Measurements from ENCODE around the gene NTHL1. TPM values are rescaled to one million over a fixed set of nuclear protein-coding genes. Genes with fewer than 3 reads are reported as not detected.

NTHL1 gene
- total and polyA plus RNA-seq, 10 of the 15 experiments (the other 5 are each of a cell fraction or from before 2014, with no cell fraction given) = 0.85 to 54.7 (median 39.0) TPM

- intact Hi-C loops (cut with micrococcal nuclease; ENCODE audit: unreplicated experiment) (no loop called here), in situ Hi-C loops (cut with MboI) (no loop called here)
- WGBS (ENCODE audit: insufficient coverage, insufficient replicate concordance, low lambda C conversion rate, missing lambda C conversion rate) = 83% methylated on average over 13 of the region's 13 CpGs
- H3K4me1 ChIP-seq (ENCODE audit: control insufficient read depth, insufficient read depth, low read length) = no peaks in the 10 kb centered on the region
- no peak for DNase-seq (ENCODE audit: low read depth, low spot score)
- H3K4me2 ChIP-seq (ENCODE audit: control insufficient read depth, insufficient read depth) = no peak overlapping the region
- no TSS peak for BruUV-seq (replicated peaks)
- no peak overlapping the region for H3K4me3 ChIP-seq
- no peaks in the 10 kb centered on the region for H3K79me2 ChIP-seq (ENCODE audit: control insufficient read depth, insufficient read depth, low read length)
- no peaks in the 10 kb centered on the region for H3K9me3 ChIP-seq (replicated peaks; ENCODE audit: control insufficient read depth, insufficient read depth, low read length)
- SMC1A ChIA-PET (ENCODE audit: uncharacterized antibody, unreplicated experiment) = no interaction called here
- RAD21 ChIA-PET (ENCODE audit: unreplicated experiment) = no interaction called here
- no peak overlapping the region for H2AFZ ChIP-seq (ENCODE audit: control insufficient read depth, low read depth, low read length)
- no peak for ATAC-seq
- peaks cover 3 to 4% of the 10 kb centered on the region in 2 experiments; a peak in 3 of 4 replicates for H3K36me3 ChIP-seq (ENCODE audit: control insufficient read depth in 2 of 2, insufficient read depth in 2 of 2, low read length in 1 of 2)
- no peak for FAIRE-seq
- CTCF ChIA-PET = interaction anchor here (3.1 kb wide), 1 partner anchor 47 kb away, joined by 9 read pairs; no protein-coding TSS in a partner anchor
- TF ChIP-seq POLR2A (IDR thresholded peaks at IDR 0.05; ENCODE audit: low read depth, low read length) (0 out of 2 replicates have a peak, but pooled peaks have one; percentile 41), BMI1 (IDR thresholded peaks at IDR 0.05; ENCODE audit: borderline replicate concordance) (no peak)
- no peaks in the 10 kb centered on the region for H3K27me3 ChIP-seq (replicated peaks in 1 of 2; ENCODE audit: control insufficient read depth in 2 of 2, insufficient read depth in 2 of 2, low read length in 1 of 2)
- no peak overlapping the region for H3K27ac ChIP-seq (ENCODE audit: control insufficient read depth, insufficient read depth)
- no peaks in the 10 kb centered on the region for H4K20me1 ChIP-seq (ENCODE audit: control insufficient read depth, insufficient read depth)
- POLR2A ChIA-PET = no interaction called here
- no peak overlapping the region for H3K9ac ChIP-seq (ENCODE audit: control insufficient read depth, insufficient read depth, low read length)
Observed at GRCh38 chr16:2092866-2093265, 45.2 kb upstream of the NTHL1 start.

GRCh38 chr16:2092256-2092620, 44.6 kb upstream of the NTHL1 start:
- RAD21 ChIA-PET (ENCODE audit: unreplicated experiment) = interaction anchor here (0.5 kb wide), 1 partner anchor 71 kb away, joined by 3 read pairs; no protein-coding TSS in a partner anchor
- CTCF ChIA-PET = interaction anchor here (3.1 kb wide), 1 partner anchor 48 kb away, joined by 9 read pairs; no protein-coding TSS in a partner anchor
- POLR2A ChIA-PET = no interaction called here
- Histone ChIP-seq H3K9ac (ENCODE audit: control insufficient read depth, insufficient read depth, low read length) (no peak overlapping the region), H3K79me2 (ENCODE audit: control insufficient read depth, insufficient read depth, low read length) (no peaks in the 10 kb centered on the region), H3K9me3 (replicated peaks; ENCODE audit: control insufficient read depth, insufficient read depth, low read length) (no peaks in the 10 kb centered on the region), H3K4me3 (no peak overlapping the region), H4K20me1 (ENCODE audit: control insufficient read depth, insufficient read depth) (no peaks in the 10 kb centered on the region), H3K27me3 (replicated peaks in 1 of 2; ENCODE audit: control insufficient read depth in 2 of 2, insufficient read depth in 2 of 2, low read length in 1 of 2) (no peaks in the 10 kb centered on the region), H3K36me3 (ENCODE audit: control insufficient read depth in 2 of 2, insufficient read depth in 2 of 2, low read length in 1 of 2) (peaks cover 3 to 4% of the 10 kb centered on the region in 2 experiments; a peak in 3 of 4 replicates), H3K27ac (ENCODE audit: control insufficient read depth, insufficient read depth) (no peak overlapping the region), H3K4me1 (ENCODE audit: control insufficient read depth, insufficient read depth, low read length) (no peaks in the 10 kb centered on the region), H2AFZ (ENCODE audit: control insufficient read depth, low read depth, low read length) (no peak overlapping the region), H3K4me2 (ENCODE audit: control insufficient read depth, insufficient read depth) (no peak overlapping the region)
- BruUV-seq (replicated peaks) = no TSS peak
- no peak for DNase-seq (ENCODE audit: low read depth, low spot score)
- 84% methylated on average over 16 of the region's 16 CpGs for WGBS (ENCODE audit: insufficient coverage, insufficient replicate concordance, low lambda C conversion rate, missing lambda C conversion rate)
- no peak for ATAC-seq
- SMC1A ChIA-PET (ENCODE audit: uncharacterized antibody, unreplicated experiment) = no interaction called here
- in situ Hi-C loops (cut with MboI) (no loop called here), intact Hi-C loops (cut with micrococcal nuclease; ENCODE audit: unreplicated experiment) (no loop called here)
- FAIRE-seq = no peak
- TF ChIP-seq NRF1 (conservative IDR thresholded peaks at IDR 0.05; ENCODE audit: low read depth, low read length) = no peak
- no peak for TF ChIP-seq E2F8 (IDR thresholded peaks at IDR 0.05; ENCODE audit: low read depth, partially characterized antibody)
- TF ChIP-seq TBL1XR1 (IDR thresholded peaks at IDR 0.05; ENCODE audit: low read depth, low read length) = no peak
- no peak for TF ChIP-seq SP1 (IDR thresholded peaks at IDR 0.05; ENCODE audit: low read depth, low read length)
- TF ChIP-seq ETV6 (conservative IDR thresholded peaks at IDR 0.05 in 1 of 2, IDR thresholded peaks at IDR 0.05 in 1 of 2; ENCODE audit: borderline replicate concordance in 1 of 2, low read depth in 1 of 2) = no peak
- TF ChIP-seq HDAC2 (IDR thresholded peaks at IDR 0.05) = no peak
- no peak for TF ChIP-seq FOS (IDR thresholded peaks at IDR 0.05; ENCODE audit: borderline replicate concordance, extremely low read depth, insufficient read length)
- no peak for TF ChIP-seq RAD51 (IDR thresholded peaks at IDR 0.05)
- no peak for TF ChIP-seq MTA2 (IDR thresholded peaks at IDR 0.05; ENCODE audit: low read depth)
- no peak for TF ChIP-seq POLR2AphosphoS5 (IDR thresholded peaks at IDR 0.05; ENCODE audit: low read length)
- no peak for TF ChIP-seq NFXL1 (IDR thresholded peaks at IDR 0.05; ENCODE audit: borderline replicate concordance)
- TF ChIP-seq CREM (IDR thresholded peaks at IDR 0.05; ENCODE audit: low read depth) = no peak
- no peak for TF ChIP-seq RCOR1 (conservative IDR thresholded peaks at IDR 0.05; ENCODE audit: low read depth, low read length)
- no peak for TF ChIP-seq NFYB (IDR thresholded peaks at IDR 0.05; ENCODE audit: insufficient read depth, low read depth, low read length)
- TF ChIP-seq YBX1 (IDR thresholded peaks at IDR 0.05) = no peak
- TF ChIP-seq ZNF384 (IDR thresholded peaks at IDR 0.05; ENCODE audit: borderline replicate concordance, low read depth, low read length) = no peak
- TF ChIP-seq FOXM1 (IDR thresholded peaks at IDR 0.05; ENCODE audit: low read depth, low read length) = no peak
